Endothelial cell of umbilical vein (primary cell): ENCODE data around the gene CELA1. TPM values are rescaled to one million over a fixed set of nuclear protein-coding genes. Genes with fewer than 3 reads are reported as not detected.

ENCODE experiments used
- BruUV-seq: library from RNA; stranded (reverse); fragments of 400-500 nt; replicated peaks from 2 replicates; lab custom pipeline; 2021; lab: Mats Ljungman, UMichigan
- CTCF ChIA-PET: fragments of 300-600, 350-600 bp; sonication (Branson Sonifier 250); formaldehyde crosslinking; loops from one replicate; lab custom pipeline; 2021; ENCODE audit warnings: antibody characterized with exemption, inconsistent platforms; lab: Charles Lee
- POLR2A ChIA-PET: fragments of 300-600, 350-600 bp; sonication (Branson Sonifier 250); formaldehyde crosslinking; loops from one replicate; lab custom pipeline; 2021; ENCODE audit warnings: antibody characterized with exemption, inconsistent platforms; lab: Charles Lee
- DNase-seq: peaks from one replicate; pipeline ENCODE4 v3.0.0-alpha.2; 2011; ENCODE audit warnings: low read depth, low spot score
- FAIRE-seq: peaks from 2 replicates; lab custom pipeline; 2011; peaks lifted over from hg19 to GRCh38; lab: Jason Lieb, UNC
- H2AFZ ChIP-seq: 2 replicates; pipeline ENCODE4 v1.6.0; 2012; ENCODE audit warnings: low read depth, low read length, control low read depth, inconsistent platforms
- H3K27ac ChIP-seq: 2 replicates; pipeline ENCODE4 v1.5.1; 2011; ENCODE audit warnings: low read depth, mild to moderate bottlenecking, control low read depth, low read length, moderate library complexity; ENCODE audit not compliant: insufficient read depth
- H3K27me3 ChIP-seq, 2 experiments: 2 replicates each; pipeline versions ENCODE4 v1.6.0 to v1.6.1; 2011; ENCODE audit warnings: low read length in 2 of 2, mixed read lengths in 1 of 2; ENCODE audit not compliant: control insufficient read depth in 2 of 2, insufficient read depth in 2 of 2
- H3K36me3 ChIP-seq, 2 experiments: 2 replicates in 1 of 2; 3 replicates in 1 of 2; pipeline ENCODE4 v1.5.1; 2011; ENCODE audit warnings: low read length in 2 of 2, mild to moderate bottlenecking in 1 of 2, moderate library complexity in 1 of 2; ENCODE audit not compliant: control insufficient read depth in 2 of 2, insufficient read depth in 2 of 2; ENCODE audit errors: extremely low read depth in 1 of 2
- H3K4me1 ChIP-seq: 3 replicates; pipeline ENCODE4 v1.5.1; 2011; ENCODE audit warnings: mild to moderate bottlenecking, low read length; ENCODE audit not compliant: control insufficient read depth, insufficient read depth; ENCODE audit errors: extremely low read depth
- H3K4me2 ChIP-seq: 2 replicates; pipeline ENCODE4 v1.6.1; 2011; ENCODE audit warnings: low read length, control low read depth, mixed read lengths; ENCODE audit not compliant: insufficient read depth
- H3K4me3 ChIP-seq, 3 experiments: fragments of 200-600 bp in 1 of 3; sonication (generic), shearing (Covaris generic) in 1 of 3; replicated peaks in 1 of 3; 2 replicates each; pipeline ENCODE4 v1.5.1; 2011 to 2016; ENCODE audit warnings: control low read depth in 3 of 3, low read length in 3 of 3, mild to moderate bottlenecking in 2 of 3, inconsistent platforms in 1 of 3, low read depth in 1 of 3, moderate library complexity in 1 of 3; ENCODE audit not compliant: insufficient read depth in 1 of 3
- H3K79me2 ChIP-seq: 2 replicates; pipeline ENCODE4 v1.6.0; 2012; ENCODE audit warnings: low read length, inconsistent platforms; ENCODE audit not compliant: control insufficient read depth, insufficient read depth
- H3K9ac ChIP-seq: replicated peaks from 2 replicates; pipeline ENCODE3; 2011; ENCODE audit warnings: low read length, control low read depth; ENCODE audit not compliant: insufficient read depth; ENCODE audit errors: extremely low read depth
- H3K9me1 ChIP-seq: replicated peaks from 3 replicates; pipeline ENCODE4 v1.6.0; 2011; ENCODE audit warnings: mild to moderate bottlenecking, low read length; ENCODE audit not compliant: control insufficient read depth, insufficient read depth; ENCODE audit errors: extremely low read depth
- H3K9me3 ChIP-seq: replicated peaks from 2 replicates; pipeline ENCODE4 v1.5.1; 2012; ENCODE audit warnings: low read length, inconsistent platforms; ENCODE audit not compliant: control insufficient read depth, insufficient read depth
- H4K20me1 ChIP-seq: replicated peaks from 2 replicates; pipeline ENCODE3; 2011; ENCODE audit warnings: mild to moderate bottlenecking, low read length; ENCODE audit not compliant: control insufficient read depth, insufficient read depth; ENCODE audit errors: extremely low read depth
- CTCF ChIP-seq, 2 donors: IDR thresholded peaks; 1 replicate in 1 of 2; 2 replicates in 1 of 2; pipeline ENCODE4 v1.5.1; 2011; ENCODE audit warnings: low read length in 2 of 2, mild to moderate bottlenecking in 2 of 2, moderate library complexity in 2 of 2, control low read depth in 1 of 2, inconsistent platforms in 1 of 2, low read depth in 1 of 2; ENCODE audit not compliant: insufficient read depth in 1 of 2; ENCODE audit errors: extremely low read depth in 1 of 2
- EZH2 ChIP-seq: IDR thresholded peaks from 2 replicates; pipeline ENCODE4 v1.6.1; 2012; ENCODE audit warnings: borderline replicate concordance, low read depth, mild to moderate bottlenecking, moderate library complexity, low read length, inconsistent platforms; ENCODE audit not compliant: severe bottlenecking
- FOS ChIP-seq: IDR thresholded peaks from 2 replicates; pipeline ENCODE4 v1.6.1; 2011; ENCODE audit warnings: mild to moderate bottlenecking, low read length, moderate library complexity, borderline replicate concordance; ENCODE audit not compliant: insufficient read depth
- GATA2 ChIP-seq: IDR thresholded peaks from 2 replicates; pipeline ENCODE4 v1.7.0; 2011; ENCODE audit warnings: low read depth, mild to moderate bottlenecking, moderate library complexity, mixed read lengths, low read length; ENCODE audit not compliant: insufficient read length, insufficient read depth
- JUN ChIP-seq: IDR thresholded peaks from 2 replicates; pipeline ENCODE4 v1.6.1; 2011; ENCODE audit warnings: borderline replicate concordance, low read depth; ENCODE audit not compliant: insufficient read length, insufficient read depth
- MAX ChIP-seq: IDR thresholded peaks from 2 replicates; pipeline ENCODE4 v1.6.1; 2011; ENCODE audit not compliant: insufficient read depth, insufficient read length
- MYC ChIP-seq: IDR thresholded peaks from one replicate; pipeline ENCODE4 v1.6.1; 2011; ENCODE audit warnings: mild to moderate bottlenecking, low read depth, low read length
- POLR2A ChIP-seq: IDR thresholded peaks from 2 replicates; pipeline ENCODE4 v1.6.1; 2012; ENCODE audit warnings: low read depth, mild to moderate bottlenecking, control low read depth, low read length
- POLR2AphosphoS5 ChIP-seq: IDR thresholded peaks from 2 replicates; pipeline ENCODE4 v1.6.1; 2012; ENCODE audit warnings: low read depth, mild to moderate bottlenecking, control low read depth, low read length, moderate library complexity; ENCODE audit not compliant: insufficient read depth
- dilution Hi-C: fragments of 300-500 bp; cut with MboI; formaldehyde crosslinking; loops from one replicate; pipeline ENCODE4 v1.15.0; 2019; ENCODE audit warnings: low sequenced_read_pairs; ENCODE audit not compliant: extremely low pct_ligation_motif_present
- intact Hi-C: fragments of 100-400 bp; cut with micrococcal nuclease; formaldehyde crosslinking; loops from one replicate; pipeline ENCODE4 v1.10.0; 2022
- polyA plus RNA-seq, 4 experiments: library from polyadenylated mRNA; depleted of rRNA in 3 of 4; stranded (reverse) in 3 of 4; unstranded in 1 of 4; fragments of >200 nt; gene quantifications; 2 replicates each; pipeline versions ENCODE4 v1.2.1 to v1.2.3, GENCODE V29; 2011 to 2012; ENCODE audit warnings: missing spikeins in 1 of 4
- total RNA-seq: library from RNA; stranded (reverse); gene quantifications from 2 replicates; pipeline ENCODE4 v1.2.3, GENCODE V29; 2021

CELA1 gene
- total and polyA plus RNA-seq, 2 donors (not counting 3 experiments of a cell fraction or from before 2014, with no cell fraction given), result not detected

GRCh38 chr12:51321882-51322281 lies 24.6 kb downstream of the CELA1 start:
- no peak overlapping the region for H3K4me3 ChIP-seq
- FAIRE-seq, result no peak

GRCh38 chr12:51320695-51321320 lies 25.7 kb downstream of the CELA1 start:
- DNase-seq, result no peak
- dilution Hi-C loops, result no loop called here

More at GRCh38 chr12:51321882-51322281, 24.6 kb downstream of the CELA1 start:
- intact Hi-C loops, result no loop called here
- TF ChIP-seq MAX (no peak), GATA2 (no peak)
- dilution Hi-C loops, result no loop called here
- ChIA-PET CTCF (interaction anchor here (2.5 kb wide), 1 partner anchor 19 kb away, joined by 14 read pairs; no protein-coding TSS in a partner anchor), POLR2A (no interaction called here)
- BruUV-seq, result no TSS peak
- Histone ChIP-seq H3K79me2 (no peaks in the 10 kb centered on the region), H3K9me3 (no peaks in the 10 kb centered on the region), H3K4me2 (no peak overlapping the region), H3K36me3 (no peaks in the 10 kb centered on the region), H2AFZ (no peak overlapping the region), H3K27ac (no peak overlapping the region), H3K4me1 (no peaks in the 10 kb centered on the region), H3K9ac (no peak overlapping the region), H3K27me3 (peaks cover 0 to 2% of the 10 kb centered on the region in 2 experiments), H3K9me1 (no peaks in the 10 kb centered on the region), H4K20me1 (no peaks in the 10 kb centered on the region)
- DNase-seq, result no peak

More at GRCh38 chr12:51320695-51321320, 25.7 kb downstream of the CELA1 start:
- Histone ChIP-seq H3K36me3 (no peaks in the 10 kb centered on the region), H3K9me1 (no peaks in the 10 kb centered on the region), H3K9ac (no peak overlapping the region), H3K9me3 (no peaks in the 10 kb centered on the region), H4K20me1 (no peaks in the 10 kb centered on the region), H3K27me3 (peaks cover 0 to 2% of the 10 kb centered on the region in 2 experiments), H2AFZ (peak overlapping the region; percentile 31), H3K4me3 (no peak overlapping the region), H3K4me1 (no peaks in the 10 kb centered on the region), H3K4me2 (no peak overlapping the region), H3K27ac (no peak overlapping the region), H3K79me2 (no peaks in the 10 kb centered on the region)
- no TSS peak for BruUV-seq
- CTCF ChIA-PET, result interaction anchor here (2.5 kb wide), 1 partner anchor 20 kb away, joined by 14 read pairs; no protein-coding TSS in a partner anchor
- intact Hi-C loops, result no loop called here
- no peak for TF ChIP-seq CTCF (IDR thresholded peaks at IDR 0.05; ENCODE audit: extremely low read depth in 1 of 2, insufficient read depth in 1 of 2, low read depth in 1 of 2, low read length in 2 of 2)
- no peak for TF ChIP-seq EZH2
- no peak for TF ChIP-seq GATA2
- TF ChIP-seq FOS, result no peak
- no peak for TF ChIP-seq JUN
- TF ChIP-seq MYC, result no peak
- no peak for TF ChIP-seq MAX
- no peak for TF ChIP-seq POLR2AphosphoS5
- TF ChIP-seq POLR2A, result no peak
- POLR2A ChIA-PET, result interaction anchor here (0.7 kb wide), 1 partner anchor 194 kb away, joined by 5 read pairs; no protein-coding TSS in a partner anchor
- no peak for FAIRE-seq
